Neural cell (in vitro differentiated cells): ENCODE results near the gene CASZ1. TPM values are rescaled to one million over a fixed set of nuclear protein-coding genes. Genes with fewer than 3 reads are reported as not detected.

ENCODE experiments used
- H2AFZ ChIP-seq: fragments of 200-600, 300-800 bp; sonication (generic), shearing (Covaris generic); 2 replicates; pipeline ENCODE4 v1.6.0; 2014; ENCODE audit warnings: low read depth, mild to moderate bottlenecking, antibody characterized with exemption, low read length, moderate library complexity
- H3F3A ChIP-seq: fragments of 200-600 bp; shearing (Covaris generic); 2 replicates; pipeline ENCODE4 v1.6.1; 2016; ENCODE audit warnings: mild to moderate bottlenecking, moderate library complexity, mixed read lengths, antibody characterized with exemption, low read length; ENCODE audit not compliant: insufficient read depth, poor library complexity, severe bottlenecking
- H3K27ac ChIP-seq: fragments of 200-600, 300-800 bp; sonication (generic), shearing (Covaris generic); 2 replicates; pipeline ENCODE4 v1.5.1; 2014; ENCODE audit warnings: mild to moderate bottlenecking, low read length, moderate library complexity
- H3K27me3 ChIP-seq: fragments of 300-800, 200-600 bp; sonication (generic), shearing (Covaris generic); 2 replicates; pipeline ENCODE4 v1.6.0; 2014; ENCODE audit warnings: mild to moderate bottlenecking, low read depth, low read length, moderate library complexity; ENCODE audit not compliant: insufficient read depth
- H3K36me3 ChIP-seq: fragments of 300-800, 200-600 bp; sonication (generic), shearing (Covaris generic); 2 replicates; pipeline ENCODE4 v1.5.1; 2014; ENCODE audit warnings: mild to moderate bottlenecking, antibody characterized with exemption, low read length, moderate library complexity; ENCODE audit not compliant: insufficient read depth
- H3K4me2 ChIP-seq: fragments of 300-800, 200-600 bp; sonication (generic), shearing (Covaris generic); 2 replicates; pipeline ENCODE4 v1.6.0; 2014; ENCODE audit warnings: mild to moderate bottlenecking, low read length
- H3K4me3 ChIP-seq: fragments of 300-800, 200-600 bp; sonication (generic), shearing (Covaris generic); 2 replicates; pipeline ENCODE4 v1.5.1; 2014; ENCODE audit warnings: mild to moderate bottlenecking, low read length, moderate library complexity
- H3K79me2 ChIP-seq: fragments of 200-600 bp; shearing (Covaris generic); replicated peaks from 2 replicates; pipeline ENCODE4 v1.6.0; 2014; ENCODE audit warnings: mild to moderate bottlenecking, low read length, moderate library complexity; ENCODE audit not compliant: insufficient read depth
- H3K9ac ChIP-seq: fragments of 300-800, 200-600 bp; sonication (generic), shearing (Covaris generic); 2 replicates; pipeline ENCODE4 v1.6.1; 2016; ENCODE audit warnings: mild to moderate bottlenecking, low read length, mixed read lengths
- H3K9me2 ChIP-seq: fragments of 200-600 bp; shearing (Covaris generic); 2 replicates; pipeline ENCODE4 v1.6.1; 2016; ENCODE audit warnings: mild to moderate bottlenecking, low read length, mixed read lengths; ENCODE audit not compliant: insufficient read depth
- H3K9me3 ChIP-seq: fragments of 200-600, 300-800 bp; sonication (generic), shearing (Covaris generic); 2 replicates; pipeline ENCODE4 v1.6.1; 2016; ENCODE audit warnings: mild to moderate bottlenecking, mixed run types, low read length, moderate library complexity, mixed read lengths
- H4K20me1 ChIP-seq: fragments of 200-600 bp; shearing (Covaris generic); 2 replicates; pipeline ENCODE4 v1.6.1; 2016; ENCODE audit warnings: mild to moderate bottlenecking, mixed run types; ENCODE audit not compliant: insufficient read depth
- CTCF ChIP-seq: fragments of 450-650 bp; IDR thresholded peaks from 2 replicates; pipeline ENCODE4 v1.5.1; 2014; ENCODE audit warnings: antibody characterized with exemption, mild to moderate bottlenecking, moderate library complexity; ENCODE audit not compliant: poor library complexity, severe bottlenecking
- EP300 ChIP-seq: fragments of 450-650 bp; conservative IDR thresholded peaks from 2 replicates; pipeline ENCODE4 v1.6.1; 2014; ENCODE audit warnings: antibody characterized with exemption, mild to moderate bottlenecking, moderate library complexity; ENCODE audit not compliant: poor library complexity, severe bottlenecking
- EZH2 ChIP-seq: fragments of 200-600, 300-800 bp; shearing (Covaris generic), sonication (generic); IDR thresholded peaks from 2 replicates; pipeline ENCODE4 v1.6.1; 2014; ENCODE audit warnings: antibody characterized with exemption, low read length, borderline replicate concordance, mild to moderate bottlenecking; ENCODE audit not compliant: insufficient read depth, poor library complexity, severe bottlenecking
- MXI1 ChIP-seq: fragments of 450-650 bp; conservative IDR thresholded peaks from 2 replicates; pipeline ENCODE4 v1.6.1; 2014; ENCODE audit warnings: antibody characterized with exemption, mild to moderate bottlenecking; ENCODE audit not compliant: poor library complexity, severe bottlenecking
- POLR2AphosphoS5 ChIP-seq: IDR thresholded peaks from 2 replicates; pipeline ENCODE4 v1.6.1; 2012
- RAD21 ChIP-seq: fragments of 450-650 bp; conservative IDR thresholded peaks from 2 replicates; pipeline ENCODE4 v1.6.1; 2014; ENCODE audit warnings: antibody characterized with exemption, mild to moderate bottlenecking, moderate library complexity
- REST ChIP-seq: IDR thresholded peaks from 2 replicates; pipeline ENCODE4 v1.6.1; 2012; ENCODE audit warnings: borderline replicate concordance
- SMC3 ChIP-seq: fragments of 450-650 bp; conservative IDR thresholded peaks from 2 replicates; pipeline ENCODE4 v1.6.1; 2014; ENCODE audit warnings: antibody characterized with exemption, mild to moderate bottlenecking, moderate library complexity; ENCODE audit not compliant: poor library complexity
- TAF1 ChIP-seq: IDR thresholded peaks from 2 replicates; pipeline ENCODE4 v1.6.1; 2012; ENCODE audit warnings: low read depth
- polyA plus RNA-seq: library from polyadenylated mRNA; depleted of rRNA; stranded (reverse); fragments of >200 nt; gene quantifications from 2 replicates; pipeline ENCODE4 v1.2.3, GENCODE V29; 2014

The CASZ1 gene
- polyA plus RNA-seq, 1 donor from 2014 or later, result 0.27 TPM

GRCh38 chr1:10629091-10629815 lies 167.2 kb downstream of the CASZ1 start:
- Histone ChIP-seq H4K20me1 (no peaks in the 10 kb centered on the region), H3K4me3 (no peak overlapping the region), H2AFZ (no peak overlapping the region), H3K79me2 (no peaks in the 10 kb centered on the region), H3K9me3 (no peaks in the 10 kb centered on the region), H3K9ac (no peak overlapping the region), H3K27ac (no peak overlapping the region), H3K36me3 (no peaks in the 10 kb centered on the region), H3K9me2 (no peaks in the 10 kb centered on the region), H3K4me2 (no peak overlapping the region), H3K27me3 (no peaks in the 10 kb centered on the region), H3F3A (no peaks in the 10 kb centered on the region)
- TF ChIP-seq SMC3 (no peak), EP300 (no peak), REST (no peak), CTCF (no peak)

GRCh38 chr1:10628685-10629084 lies 167.8 kb downstream of the CASZ1 start:
- H3F3A ChIP-seq, result no peaks in the 10 kb centered on the region
- no peaks in the 10 kb centered on the region for H3K9me2 ChIP-seq
- H3K4me2 ChIP-seq, result no peak overlapping the region
- H3K27ac ChIP-seq, result no peak overlapping the region
- H4K20me1 ChIP-seq, result no peaks in the 10 kb centered on the region
- no peaks in the 10 kb centered on the region for H3K36me3 ChIP-seq
- no peak overlapping the region for H3K4me3 ChIP-seq
- H2AFZ ChIP-seq, result no peak overlapping the region
- no peaks in the 10 kb centered on the region for H3K9me3 ChIP-seq
- no peaks in the 10 kb centered on the region for H3K79me2 ChIP-seq
- no peak overlapping the region for H3K9ac ChIP-seq
- H3K27me3 ChIP-seq, result no peaks in the 10 kb centered on the region
- no peak for TF ChIP-seq SMC3
- no peak for TF ChIP-seq RAD21
- TF ChIP-seq CTCF, result no peak
- no peak for TF ChIP-seq POLR2AphosphoS5
- no peak for TF ChIP-seq EZH2
- TF ChIP-seq EP300, result no peak
- no peak for TF ChIP-seq MXI1
- no peak for TF ChIP-seq REST
- no peak for TF ChIP-seq TAF1
